HepG2 (cell line): ENCODE data around the gene PCGF3.

Experiments used
- ATF5 ChIP-seq: sonication (generic); formaldehyde crosslinking; IDR thresholded peaks from 2 replicates; pipeline ENCODE4 v1.4.0; 2020; ENCODE audit warnings: mild to moderate bottlenecking, low read depth, missing genetic modification reagents
- NFYB ChIP-seq: sonication (generic); formaldehyde crosslinking; IDR thresholded peaks from 2 replicates; pipeline ENCODE4 v1.4.0; 2020; ENCODE audit warnings: missing genetic modification reagents
- PRDM10 ChIP-seq: sonication (generic); formaldehyde crosslinking; IDR thresholded peaks from 2 replicates; pipeline ENCODE4 v1.4.0; 2020; ENCODE audit warnings: low read depth, missing genetic modification reagents
- SP2 ChIP-seq: sonication (generic); formaldehyde crosslinking; IDR thresholded peaks from 2 replicates; pipeline ENCODE4 v1.5.1; 2020; ENCODE audit warnings: mild to moderate bottlenecking, missing genetic modification reagents
- TBL1XR1 ChIP-seq: fragments of 150-350 bp; IDR thresholded peaks from 2 replicates; pipeline ENCODE4 v1.6.1; 2014; ENCODE audit warnings: borderline replicate concordance, low read length; ENCODE audit not compliant: partially characterized antibody
- YY1 ChIP-seq: IDR thresholded peaks from 2 replicates; pipeline ENCODE4 v1.6.1; 2011; ENCODE audit warnings: low read length, low read depth, moderate library complexity, mild to moderate bottlenecking; ENCODE audit not compliant: insufficient read depth, insufficient replicate concordance
- ZNF776 ChIP-seq: sonication (generic); formaldehyde crosslinking; IDR thresholded peaks from 2 replicates; pipeline ENCODE4 v1.4.0; 2020; ENCODE audit warnings: mild to moderate bottlenecking, missing genetic modification reagents

- no peak for TF ChIP-seq SP2
- TF ChIP-seq YY1 = no peak
- TF ChIP-seq NFYB (CRISPR knock-in tag) = no peak
- no peak for TF ChIP-seq ATF5 (CRISPR knock-in tag)
- no peak for TF ChIP-seq TBL1XR1
- TF ChIP-seq ZNF776 = no peak
- peak; percentile 77; the same call in 1 of the 2 replicates for TF ChIP-seq PRDM10 (CRISPR knock-in tag)
Measured at GRCh38 chr4:692771-693554, 12.7 kb upstream of the PCGF3 start.
